Measurements from ENCODE around the gene AXL.

AXL gene

DNA sequence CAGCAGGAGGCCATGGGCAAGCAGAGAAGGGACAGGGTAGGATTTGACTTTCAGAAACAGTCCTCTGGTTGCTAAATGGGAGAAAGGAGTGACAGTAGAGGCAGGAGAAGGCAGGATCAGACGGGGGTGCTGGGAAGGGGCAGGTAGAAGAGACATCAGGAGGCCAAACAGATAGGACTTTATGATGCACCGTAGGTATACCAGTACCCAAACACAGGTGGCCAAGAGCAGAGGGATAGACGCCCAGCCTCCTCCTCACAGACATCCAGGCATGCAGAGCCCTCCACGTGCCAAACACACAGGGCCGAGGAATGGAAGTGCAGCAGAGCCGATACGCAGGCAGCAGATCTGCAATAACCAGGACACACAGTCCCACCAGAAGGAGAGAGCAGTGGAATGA lies 1.3 kb upstream of the AXL start:
- no peaks in the 10 kb centered on the region for H3F3A ChIP-seq (ENCODE audit: insufficient read depth, low read length)
- no peaks in the 10 kb centered on the region for H3K36me3 ChIP-seq (ENCODE audit: insufficient read depth, low read length)
- no peaks in the 10 kb centered on the region for H3K4me1 ChIP-seq (ENCODE audit: insufficient read depth, low read length, severe bottlenecking)
- H3K9ac ChIP-seq (ENCODE audit: low read length) = no peak overlapping the region
- H3K27ac ChIP-seq (ENCODE audit: low read depth, low read length, poor library complexity, severe bottlenecking) = no peak overlapping the region
- H3K4me2 ChIP-seq (ENCODE audit: low read length) = no peak overlapping the region
- H4K20me1 ChIP-seq (ENCODE audit: insufficient read depth, low read length) = no peaks in the 10 kb centered on the region
- H3K79me2 ChIP-seq (ENCODE audit: insufficient read depth, low read length) = no peaks in the 10 kb centered on the region
- H3K9me3 ChIP-seq (ENCODE audit: low read length) = no peaks in the 10 kb centered on the region
- no peaks in the 10 kb centered on the region for H3K9me2 ChIP-seq (ENCODE audit: low read depth, low read length)
- no peak overlapping the region for H3K4me3 ChIP-seq (ENCODE audit: low read depth, low read length, poor library complexity, severe bottlenecking)
- peaks cover 8% of the 10 kb centered on the region; the same call in 1 of the 2 replicates for H3K27me3 ChIP-seq (ENCODE audit: insufficient read depth, low read length)
- no peak overlapping the region for H2AFZ ChIP-seq (ENCODE audit: low read length)
- no peak for TF ChIP-seq EZH2 (IDR thresholded peaks at IDR 0.05; ENCODE audit: borderline replicate concordance, low read length)
- TF ChIP-seq, protein P1, sequence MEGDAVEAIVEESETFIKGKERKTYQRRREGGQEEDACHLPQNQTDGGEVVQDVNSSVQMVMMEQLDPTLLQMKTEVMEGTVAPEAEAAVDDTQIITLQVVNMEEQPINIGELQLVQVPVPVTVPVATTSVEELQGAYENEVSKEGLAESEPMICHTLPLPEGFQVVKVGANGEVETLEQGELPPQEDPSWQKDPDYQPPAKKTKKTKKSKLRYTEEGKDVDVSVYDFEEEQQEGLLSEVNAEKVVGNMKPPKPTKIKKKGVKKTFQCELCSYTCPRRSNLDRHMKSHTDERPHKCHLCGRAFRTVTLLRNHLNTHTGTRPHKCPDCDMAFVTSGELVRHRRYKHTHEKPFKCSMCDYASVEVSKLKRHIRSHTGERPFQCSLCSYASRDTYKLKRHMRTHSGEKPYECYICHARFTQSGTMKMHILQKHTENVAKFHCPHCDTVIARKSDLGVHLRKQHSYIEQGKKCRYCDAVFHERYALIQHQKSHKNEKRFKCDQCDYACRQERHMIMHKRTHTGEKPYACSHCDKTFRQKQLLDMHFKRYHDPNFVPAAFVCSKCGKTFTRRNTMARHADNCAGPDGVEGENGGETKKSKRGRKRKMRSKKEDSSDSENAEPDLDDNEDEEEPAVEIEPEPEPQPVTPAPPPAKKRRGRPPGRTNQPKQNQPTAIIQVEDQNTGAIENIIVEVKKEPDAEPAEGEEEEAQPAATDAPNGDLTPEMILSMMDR (IDR thresholded peaks at IDR 0.05; ENCODE audit: low read length) = no peak

DNA sequence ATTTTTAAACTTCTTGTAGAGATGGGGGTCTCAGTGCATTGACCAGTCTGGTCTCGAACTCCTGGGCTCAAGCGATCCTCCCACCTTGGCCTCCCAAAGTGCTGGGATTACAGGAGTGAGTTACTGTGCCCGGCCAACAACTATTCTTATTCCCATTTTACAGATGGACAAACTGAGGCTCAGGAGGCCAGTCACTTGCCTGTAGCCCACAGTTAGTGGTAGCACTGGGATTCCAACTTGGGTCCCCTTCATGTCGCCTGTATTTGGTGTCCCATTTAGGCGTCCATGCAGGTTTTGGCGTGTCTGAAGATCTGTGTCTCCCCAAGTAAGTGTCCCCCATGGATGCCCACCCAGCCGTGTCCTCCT lies 791 bp upstream of the AXL start:
- no peak for TF ChIP-seq EZH2 (IDR thresholded peaks at IDR 0.05; ENCODE audit: borderline replicate concordance, low read length)
- TF ChIP-seq, protein P1 (IDR thresholded peaks at IDR 0.05; ENCODE audit: low read length) = no peak
- Histone ChIP-seq H3K4me3 (ENCODE audit: low read depth, low read length, poor library complexity, severe bottlenecking) (no peak overlapping the region), H2AFZ (ENCODE audit: low read length) (no peak overlapping the region), H3K4me1 (ENCODE audit: insufficient read depth, low read length, severe bottlenecking) (no peaks in the 10 kb centered on the region), H3F3A (ENCODE audit: insufficient read depth, low read length) (no peaks in the 10 kb centered on the region), H3K36me3 (ENCODE audit: insufficient read depth, low read length) (no peaks in the 10 kb centered on the region), H4K20me1 (ENCODE audit: insufficient read depth, low read length) (no peaks in the 10 kb centered on the region), H3K27me3 (ENCODE audit: insufficient read depth, low read length) (peaks cover 8% of the 10 kb centered on the region; the same call in 1 of the 2 replicates), H3K4me2 (ENCODE audit: low read length) (no peak overlapping the region), H3K9ac (ENCODE audit: low read length) (no peak overlapping the region), H3K27ac (ENCODE audit: low read depth, low read length, poor library complexity, severe bottlenecking) (no peak overlapping the region), H3K9me3 (ENCODE audit: low read length) (no peaks in the 10 kb centered on the region), H3K9me2 (ENCODE audit: low read depth, low read length) (no peaks in the 10 kb centered on the region), H3K79me2 (ENCODE audit: insufficient read depth, low read length) (no peaks in the 10 kb centered on the region)

DNA sequence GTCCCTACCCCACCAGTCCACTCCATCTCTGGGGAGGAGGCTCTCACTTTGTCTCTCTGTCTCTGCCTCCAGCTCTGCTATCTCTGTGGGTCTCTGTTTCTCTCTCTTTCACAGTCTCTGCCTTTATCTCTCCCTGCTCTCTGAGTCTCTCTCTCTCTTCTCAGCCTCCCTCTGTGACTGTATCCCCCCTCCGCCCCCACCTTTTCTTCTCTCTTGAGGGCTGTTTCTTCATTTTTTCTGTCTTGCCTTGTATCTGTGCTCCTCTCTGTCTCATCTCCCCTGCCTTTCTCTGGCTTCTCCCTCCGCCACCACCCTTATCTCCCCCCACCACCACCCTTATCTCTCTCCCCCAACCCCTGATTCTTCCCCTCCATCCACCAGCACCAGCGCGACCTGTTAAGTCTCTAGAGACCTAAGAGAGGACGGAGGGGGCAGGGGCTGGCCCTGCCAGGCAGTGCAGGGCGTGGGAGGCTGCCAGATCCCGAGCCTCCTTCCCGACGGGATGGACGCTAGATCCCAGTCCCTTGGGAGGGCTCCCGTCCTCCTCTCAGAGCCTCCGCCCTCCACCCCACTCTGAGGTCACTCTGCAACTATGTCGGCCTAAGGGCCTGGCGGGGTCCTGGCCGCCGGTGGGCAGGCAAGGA lies 1.0 kb downstream of the AXL start:
- TF ChIP-seq EZH2 (IDR thresholded peaks at IDR 0.05; ENCODE audit: borderline replicate concordance, low read length) = no peak
- TF ChIP-seq, protein P1 (IDR thresholded peaks at IDR 0.05; ENCODE audit: low read length) = no peak
- Histone ChIP-seq H3K27ac (ENCODE audit: low read depth, low read length, poor library complexity, severe bottlenecking) (no peak overlapping the region), H3K4me1 (ENCODE audit: insufficient read depth, low read length, severe bottlenecking) (no peaks in the 10 kb centered on the region), H3K36me3 (ENCODE audit: insufficient read depth, low read length) (no peaks in the 10 kb centered on the region), H3K9ac (ENCODE audit: low read length) (no peak overlapping the region), H3K4me3 (ENCODE audit: low read depth, low read length, poor library complexity, severe bottlenecking) (no peak overlapping the region), H3K9me3 (ENCODE audit: low read length) (no peaks in the 10 kb centered on the region), H3K9me2 (ENCODE audit: low read depth, low read length) (no peaks in the 10 kb centered on the region), H3K79me2 (ENCODE audit: insufficient read depth, low read length) (no peaks in the 10 kb centered on the region), H4K20me1 (ENCODE audit: insufficient read depth, low read length) (no peaks in the 10 kb centered on the region), H3K4me2 (ENCODE audit: low read length) (no peak overlapping the region), H2AFZ (ENCODE audit: low read length) (no peak overlapping the region), H3F3A (ENCODE audit: insufficient read depth, low read length) (no peaks in the 10 kb centered on the region), H3K27me3 (ENCODE audit: insufficient read depth, low read length) (peaks cover 15% of the 10 kb centered on the region; the same call in 1 of the 2 replicates)

All from OCI-LY1 (cell line).